Measurements from ENCODE around the gene BRAF. TPM values are rescaled to one million over a fixed set of nuclear protein-coding genes. Genes with fewer than 3 reads are reported as not detected.

The BRAF gene
- total and polyA plus RNA-seq, 2 of the 8 experiments (the other 6 are each of a cell fraction or from before 2014, with no cell fraction given) = 11.4 to 32.6 TPM

GRCh38 chr7:140866926-140867325, 57.8 kb downstream of the BRAF start:
- H4K20me1 ChIP-seq (replicated peaks in 1 of 2; ENCODE audit: control insufficient read depth in 1 of 2, insufficient read depth in 2 of 2, low read length in 2 of 2) = no peaks in the 10 kb centered on the region
- H3K79me2 ChIP-seq (ENCODE audit: control insufficient read depth in 1 of 2, insufficient read depth in 2 of 2, low read length in 2 of 2) = peaks cover 0 to 86% of the 10 kb centered on the region in 2 experiments; a peak in 2 of 4 replicates
- no peak overlapping the region for H4K91ac ChIP-seq (replicated peaks; ENCODE audit: insufficient read length, low read length)
- H2BK5ac ChIP-seq (ENCODE audit: low read depth, low read length) = no peak overlapping the region
- H2BK120ac ChIP-seq (replicated peaks; ENCODE audit: low read depth, low read length) = no peak overlapping the region
- no peak overlapping the region for H3K4me2 ChIP-seq (ENCODE audit: insufficient read depth in 1 of 2, low read depth in 2 of 2, low read length in 2 of 2)
- H3K79me1 ChIP-seq (ENCODE audit: low read depth, low read length) = peaks cover 3% of the 10 kb centered on the region; the same call in 1 of the 2 replicates
- no peak overlapping the region for H3K4ac ChIP-seq (replicated peaks; ENCODE audit: insufficient read length, low read depth, low read length)
- H3K56ac ChIP-seq (replicated peaks; ENCODE audit: insufficient read length, low read depth, low read length) = no peak overlapping the region
- H3K4me3 ChIP-seq (ENCODE audit: extremely low read depth in 1 of 4, insufficient read depth in 2 of 4, low read depth in 3 of 4, low read length in 4 of 4) = no peak overlapping the region
- CTCF ChIA-PET (ENCODE audit: partially characterized antibody) = no interaction called here
- no peak overlapping the region for H3K27ac ChIP-seq (ENCODE audit: low read depth, low read length)
- no peak overlapping the region for H3K14ac ChIP-seq (ENCODE audit: insufficient read length)
- no peak overlapping the region for H2AK5ac ChIP-seq (ENCODE audit: low read depth, low read length)
- H4K8ac ChIP-seq (ENCODE audit: extremely low read depth, insufficient read depth, low read length) = no peak overlapping the region
- no peak overlapping the region for H2BK20ac ChIP-seq (ENCODE audit: low read length)
- no peaks in the 10 kb centered on the region for H3K36me3 ChIP-seq (ENCODE audit: control insufficient read depth in 2 of 4, insufficient read depth in 4 of 4, low read length in 3 of 4)
- no peaks in the 10 kb centered on the region for H3K9me3 ChIP-seq (ENCODE audit: insufficient read depth in 2 of 2, low read depth in 1 of 2, low read length in 1 of 2)
- FAIRE-seq (no peak), DNase-seq (ENCODE audit: low read depth in 1 of 2, low spot score in 2 of 2) (no peak)
- H2AFZ ChIP-seq (ENCODE audit: low read length) = no peak overlapping the region
- no peak overlapping the region for H2BK15ac ChIP-seq (ENCODE audit: low read length)
- no peak overlapping the region for H3K18ac ChIP-seq (ENCODE audit: extremely low read depth, low read length)
- POLR2A ChIA-PET (ENCODE audit: partially characterized antibody) = no interaction called here
- no peaks in the 10 kb centered on the region for H3K23me2 ChIP-seq (ENCODE audit: low read depth, low read length)
- no peaks in the 10 kb centered on the region for H3K27me3 ChIP-seq (replicated peaks in 1 of 4; ENCODE audit: control insufficient read depth in 3 of 4, extremely low read depth in 1 of 4, insufficient read depth in 3 of 4, low read length in 3 of 4)
- H3K4me1 ChIP-seq (replicated peaks in 1 of 4; ENCODE audit: control insufficient read depth in 3 of 4, insufficient read depth in 4 of 4, low read length in 3 of 4) = peaks cover 0 to 5% (median under 1%) of the 10 kb centered on the region in 4 experiments; a peak in 2 of 7 replicates
- no peak overlapping the region for H4K5ac ChIP-seq (ENCODE audit: insufficient read length, low read depth, low read length)
- no peak overlapping the region for H2BK12ac ChIP-seq (ENCODE audit: low read depth, low read length)
- H3K9ac ChIP-seq (replicated peaks in 1 of 4; ENCODE audit: extremely low read depth in 1 of 4, low read depth in 3 of 4, low read length in 3 of 4) = no peak overlapping the region
- H3K23ac ChIP-seq (ENCODE audit: insufficient read length) = no peak overlapping the region
- TF ChIP-seq GABPA (IDR thresholded peaks at IDR 0.05; ENCODE audit: borderline replicate concordance, insufficient read depth, low read length) = no peak
- no peak for TF ChIP-seq ZNF274 (IDR thresholded peaks at IDR 0.05; ENCODE audit: borderline replicate concordance, extremely low read depth, low read length)
- TF ChIP-seq MAFK (IDR thresholded peaks at IDR 0.05; ENCODE audit: low read depth, low read length) = no peak
- no peak for TF ChIP-seq RXRA (IDR thresholded peaks at IDR 0.05; ENCODE audit: insufficient read depth, low read depth, low read length)
- no peak for TF ChIP-seq POU5F1 (IDR thresholded peaks at IDR 0.05; ENCODE audit: low read depth, low read length)
- TF ChIP-seq RBBP5 (IDR thresholded peaks at IDR 0.05; ENCODE audit: borderline replicate concordance, low read depth, low read length) = no peak
- TF ChIP-seq SUZ12 (IDR thresholded peaks at IDR 0.05; ENCODE audit: low read length) = no peak
- TF ChIP-seq KDM1A (IDR thresholded peaks at IDR 0.05; ENCODE audit: borderline replicate concordance, low read length) = no peak
- TF ChIP-seq GTF2F1 (IDR thresholded peaks at IDR 0.05; ENCODE audit: borderline replicate concordance, low read depth, low read length) = no peak
- no peak for TF ChIP-seq CBX8 (IDR thresholded peaks at IDR 0.05; ENCODE audit: borderline replicate concordance, low read depth, low read length)
- TF ChIP-seq PHF8 (conservative IDR thresholded peaks at IDR 0.05; ENCODE audit: low read depth, low read length) = no peak
- no peak for TF ChIP-seq JUND (IDR thresholded peaks at IDR 0.05; ENCODE audit: low read length)
- TF ChIP-seq CREB1 (IDR thresholded peaks at IDR 0.05) = no peak
- no peak for TF ChIP-seq TAF1 (IDR thresholded peaks at IDR 0.05; ENCODE audit: low read depth, low read length)
- TF ChIP-seq EP300 (IDR thresholded peaks at IDR 0.05; ENCODE audit: borderline replicate concordance in 1 of 2, low read depth in 2 of 2, low read length in 2 of 2) = no peak
- TF ChIP-seq POLR2AphosphoS5 (IDR thresholded peaks at IDR 0.05; ENCODE audit: low read depth, low read length) = no peak
- TF ChIP-seq SIX5 (IDR thresholded peaks at IDR 0.05; ENCODE audit: low read depth, low read length) = no peak
